ENCODE data around the gene ECPAS. TPM values are rescaled to one million over a fixed set of nuclear protein-coding genes. Genes with fewer than 3 reads are reported as not detected.

Gene ECPAS
- total RNA-seq, 1 donor from 2014 or later: 117 TPM

- Mint-ChIP-seq H3K27me3 (no peaks in the 10 kb centered on the region), H3K4me1 (ENCODE audit: low read depth) (no peaks in the 10 kb centered on the region), H3K27ac (no peak overlapping the region), H3K9me3 (ENCODE audit: low read depth) (no peaks in the 10 kb centered on the region), H3K4me3 (ENCODE audit: low read depth) (no peak overlapping the region), H3K36me3 (ENCODE audit: insufficient read depth) (peaks cover 24% of the 10 kb centered on the region)
- no peak for TF ChIP-seq CTCF (IDR thresholded peaks at IDR 0.05; ENCODE audit: unreplicated experiment)
- no peak for DNase-seq (ENCODE audit: low spot score, unreplicated experiment)
Measured at GRCh38 chr9:111386386-111386785, 97.8 kb downstream of the ECPAS start.

- no peak for DNase-seq (ENCODE audit: low spot score, unreplicated experiment)
- Mint-ChIP-seq H3K4me3 (ENCODE audit: low read depth) (no peak overlapping the region), H3K36me3 (ENCODE audit: insufficient read depth) (peaks cover 36% of the 10 kb centered on the region), H3K27me3 (no peaks in the 10 kb centered on the region), H3K27ac (no peak overlapping the region), H3K4me1 (ENCODE audit: low read depth) (peaks cover 5% of the 10 kb centered on the region), H3K9me3 (ENCODE audit: low read depth) (peaks cover 3% of the 10 kb centered on the region)
- TF ChIP-seq CTCF (IDR thresholded peaks at IDR 0.05; ENCODE audit: unreplicated experiment): no peak
Measured at GRCh38 chr9:111381006-111381405, 103.2 kb downstream of the ECPAS start.

- H3K4me1 Mint-ChIP-seq (ENCODE audit: low read depth): peaks cover 3% of the 10 kb centered on the region
- no peak for DNase-seq (ENCODE audit: low spot score, unreplicated experiment)
- H3K36me3 Mint-ChIP-seq (ENCODE audit: insufficient read depth): peaks cover 41% of the 10 kb centered on the region
- TF ChIP-seq CTCF (IDR thresholded peaks at IDR 0.05; ENCODE audit: unreplicated experiment): no peak
- no peak overlapping the region for H3K4me3 Mint-ChIP-seq (ENCODE audit: low read depth)
- no peak overlapping the region for H3K27ac Mint-ChIP-seq
- H3K9me3 Mint-ChIP-seq (ENCODE audit: low read depth): peaks cover 3% of the 10 kb centered on the region
- H3K27me3 Mint-ChIP-seq: no peaks in the 10 kb centered on the region
Measured at GRCh38 chr9:111375817-111376564, 108.2 kb downstream of the ECPAS start.

GRCh38 chr9:111375062-111375461 lies 109.1 kb downstream of the ECPAS start:
- no peak for TF ChIP-seq CTCF (IDR thresholded peaks at IDR 0.05; ENCODE audit: unreplicated experiment)
- Mint-ChIP-seq H3K36me3 (ENCODE audit: insufficient read depth) (peaks cover 41% of the 10 kb centered on the region), H3K4me1 (ENCODE audit: low read depth) (no peaks in the 10 kb centered on the region)

GRCh38 chr9:111372297-111372696 lies 111.9 kb downstream of the ECPAS start:
- no peak overlapping the region for H3K27ac Mint-ChIP-seq
- no peaks in the 10 kb centered on the region for H3K9me3 Mint-ChIP-seq (ENCODE audit: low read depth)
- H3K27me3 Mint-ChIP-seq: no peaks in the 10 kb centered on the region
- DNase-seq (ENCODE audit: low spot score, unreplicated experiment): no peak
- no peak overlapping the region for H3K4me3 Mint-ChIP-seq (ENCODE audit: low read depth)
- peaks cover 42% of the 10 kb centered on the region for H3K36me3 Mint-ChIP-seq (ENCODE audit: insufficient read depth)
- H3K4me1 Mint-ChIP-seq (ENCODE audit: low read depth): no peaks in the 10 kb centered on the region
- no peak for TF ChIP-seq CTCF (IDR thresholded peaks at IDR 0.05; ENCODE audit: unreplicated experiment)

More at GRCh38 chr9:111375062-111375461, 109.1 kb downstream of the ECPAS start:
- DNase-seq (ENCODE audit: low spot score, unreplicated experiment): no peak
- Mint-ChIP-seq H3K27ac (no peak overlapping the region), H3K9me3 (ENCODE audit: low read depth) (peaks cover 3% of the 10 kb centered on the region), H3K4me3 (ENCODE audit: low read depth) (no peak overlapping the region), H3K27me3 (no peaks in the 10 kb centered on the region)
